ENCODE measurements around the gene TAF8. TPM values are rescaled to one million over a fixed set of nuclear protein-coding genes. Genes with fewer than 3 reads are reported as not detected.

Gene TAF8
- total RNA-seq, 1 donor from 2014 or later = 35.6 TPM

- H3K4me3 ChIP-seq = peak overlapping the region; percentile 25 to 42
- intact Hi-C loops (cut with DNase I) = no loop called here
- TF ChIP-seq POLR2A (IDR thresholded peaks at IDR 0.05) (no peak), CTCF (IDR thresholded peaks at IDR 0.05) (peak in 2 of 3 experiments; percentile 57 to 59), POLR2AphosphoS5 (IDR thresholded peaks at IDR 0.05; ENCODE audit: insufficient read depth in 1 of 2, low read depth in 1 of 2) (peak in 1 of 2 donors; percentile 53)
- H3K36me3 ChIP-seq = no peaks in the 10 kb centered on the region
- peak overlapping the region; percentile 66 for H3K27ac ChIP-seq
- H3K9me3 ChIP-seq = no peaks in the 10 kb centered on the region
- no peak for DNase-seq (ENCODE audit: extremely low spot score in 2 of 2)
- H3K27me3 ChIP-seq = no peaks in the 10 kb centered on the region
- H3K4me1 ChIP-seq = peaks cover 58% of the 10 kb centered on the region
Measured at GRCh38 chr6:42104095-42104803, 53.9 kb downstream of the TAF8 start.

GRCh38 chr6:42104804-42105125 is 54.4 kb downstream of the TAF8 start:
- H3K9me3 ChIP-seq = no peaks in the 10 kb centered on the region
- DNase-seq (ENCODE audit: extremely low spot score in 2 of 2) = no peak
- H3K27me3 ChIP-seq = no peaks in the 10 kb centered on the region
- no peaks in the 10 kb centered on the region for H3K36me3 ChIP-seq
- intact Hi-C loops (cut with DNase I) = no loop called here
- H3K27ac ChIP-seq = peak overlapping the region; percentile 66
- peaks cover 53% of the 10 kb centered on the region for H3K4me1 ChIP-seq
- TF ChIP-seq CTCF (IDR thresholded peaks at IDR 0.05) (no peak), POLR2AphosphoS5 (IDR thresholded peaks at IDR 0.05; ENCODE audit: insufficient read depth in 1 of 2, low read depth in 1 of 2) (no peak), POLR2A (IDR thresholded peaks at IDR 0.05) (no peak)
- H3K4me3 ChIP-seq = peak overlapping the region; percentile 25 to 42

GRCh38 chr6:42105156-42105648 is 54.9 kb downstream of the TAF8 start:
- H3K27me3 ChIP-seq = no peaks in the 10 kb centered on the region
- peak overlapping the region in 1 of 2 donors; percentile 42 for H3K4me3 ChIP-seq
- peaks cover 48% of the 10 kb centered on the region for H3K4me1 ChIP-seq
- no peak for DNase-seq (ENCODE audit: extremely low spot score in 2 of 2)
- H3K36me3 ChIP-seq = no peaks in the 10 kb centered on the region
- no peaks in the 10 kb centered on the region for H3K9me3 ChIP-seq
- H3K27ac ChIP-seq = no peak overlapping the region
- intact Hi-C loops (cut with DNase I) = no loop called here
- TF ChIP-seq CTCF (IDR thresholded peaks at IDR 0.05) = no peak

GRCh38 chr6:42105709-42106108 is 55.4 kb downstream of the TAF8 start:
- no peak for DNase-seq (ENCODE audit: extremely low spot score in 2 of 2)
- no peak overlapping the region for H3K4me3 ChIP-seq
- H3K4me1 ChIP-seq = peaks cover 43% of the 10 kb centered on the region
- no peaks in the 10 kb centered on the region for H3K27me3 ChIP-seq
- H3K36me3 ChIP-seq = no peaks in the 10 kb centered on the region
- no peaks in the 10 kb centered on the region for H3K9me3 ChIP-seq
- intact Hi-C loops (cut with DNase I) = no loop called here
- no peak overlapping the region for H3K27ac ChIP-seq
- TF ChIP-seq CTCF (IDR thresholded peaks at IDR 0.05) = no peak
- TF ChIP-seq POLR2AphosphoS5 (IDR thresholded peaks at IDR 0.05; ENCODE audit: insufficient read depth in 1 of 2, low read depth in 1 of 2) = no peak
- TF ChIP-seq POLR2A (IDR thresholded peaks at IDR 0.05) = no peak
